Glomerular visceral epithelial cell (primary cell): ENCODE measurements around the gene ERI3.

Source experiments
- DNase-seq: peaks from one replicate; pipeline ENCODE4 v3.0.0-alpha.2; 2016; ENCODE audit errors: extremely low spot score

The ERI3 gene

DNA sequence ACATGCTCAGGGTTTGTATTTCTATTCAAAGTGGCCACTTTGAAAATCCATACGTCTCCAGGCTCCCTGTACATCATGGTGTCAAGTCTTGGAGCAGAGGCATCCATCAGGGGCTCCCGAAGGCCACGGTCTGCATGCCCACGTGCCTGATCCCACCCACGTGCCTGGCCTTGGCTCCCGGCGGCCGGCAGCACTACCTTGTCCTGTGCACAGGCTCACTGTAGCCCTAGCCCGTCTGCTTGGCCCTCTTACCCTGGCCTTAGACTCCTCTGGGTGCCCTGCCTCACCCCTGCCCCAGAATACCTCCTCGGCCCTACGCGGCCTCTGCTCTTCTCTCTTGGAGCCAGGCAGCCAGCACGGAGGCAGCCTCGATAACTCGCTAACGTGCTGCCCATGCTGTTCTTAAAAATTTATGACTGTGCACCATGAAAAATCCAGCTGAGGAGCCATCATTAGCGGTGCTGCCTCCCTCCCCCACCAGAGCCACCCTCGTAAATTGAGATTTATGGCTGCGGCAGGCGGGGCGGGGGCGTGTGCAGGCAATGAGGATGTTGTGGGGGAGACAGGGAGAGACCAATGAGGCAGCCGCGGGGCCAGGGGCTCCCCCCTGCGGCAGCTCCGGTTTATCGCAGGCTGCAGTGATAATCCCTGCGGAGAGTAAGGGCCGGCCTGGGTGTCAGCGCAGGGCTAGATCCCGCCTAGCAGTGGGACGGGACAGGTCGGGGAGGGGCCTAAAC, 117.2 kb downstream of the ERI3 start:
- no peak for DNase-seq

DNA sequence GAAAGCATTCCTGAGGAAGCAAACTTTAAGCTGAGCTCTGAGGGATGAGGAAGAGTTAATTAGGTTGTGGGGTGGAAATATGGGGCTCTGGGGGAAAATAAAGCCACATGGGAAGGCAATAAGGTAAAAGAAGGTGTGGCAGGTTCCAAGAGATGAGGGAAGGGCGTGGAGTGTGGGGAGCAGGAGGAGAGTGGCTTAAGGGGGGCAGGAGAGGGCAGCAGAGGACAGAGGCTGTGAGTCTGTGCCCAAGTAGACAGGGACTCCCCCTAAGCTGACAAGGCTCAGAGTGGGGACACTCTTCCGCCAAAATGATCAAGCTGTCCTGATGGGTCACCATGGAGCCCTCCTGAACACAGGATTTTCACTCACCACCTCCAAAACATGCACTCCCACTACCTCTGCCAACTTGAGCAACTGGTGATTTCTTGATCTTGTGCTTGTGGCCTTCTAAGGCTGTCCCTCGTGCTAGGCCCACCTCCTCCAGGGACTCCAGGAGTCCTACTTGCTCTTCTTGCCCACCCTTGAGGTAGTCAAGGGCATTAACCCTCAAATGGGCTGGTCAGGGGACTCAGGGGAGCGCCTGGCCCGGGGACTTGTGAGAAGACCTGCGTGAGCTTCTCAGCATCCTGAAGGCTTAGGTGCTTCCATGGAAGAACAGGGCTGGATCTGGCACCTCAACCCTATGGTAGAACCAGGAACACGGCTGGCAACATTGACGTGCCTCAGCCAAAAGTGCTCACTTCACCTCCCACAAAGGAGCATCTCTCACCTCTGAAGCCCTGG, 118.4 kb downstream of the ERI3 start:
- DNase-seq = no peak

DNA sequence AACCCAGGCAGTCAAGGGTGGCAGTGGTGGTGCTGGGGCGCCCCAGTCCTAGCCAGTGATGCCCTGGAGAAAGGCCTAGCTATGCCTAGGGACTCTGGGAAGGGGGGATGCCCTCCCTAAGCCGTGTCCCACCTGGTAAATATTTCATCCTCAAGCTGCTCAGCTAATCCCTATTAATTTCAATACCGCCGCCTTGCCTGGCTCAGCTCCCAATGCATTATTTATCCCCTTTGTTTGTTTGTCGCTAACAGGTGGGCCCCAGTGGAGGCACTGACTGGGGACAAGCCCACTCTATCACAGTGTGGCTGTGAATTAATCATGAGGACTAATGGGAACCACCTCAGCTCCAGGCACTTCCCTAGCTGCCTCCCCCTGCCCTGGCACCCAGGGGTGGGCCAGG, 119.2 kb downstream of the ERI3 start:
- no peak for DNase-seq

DNA sequence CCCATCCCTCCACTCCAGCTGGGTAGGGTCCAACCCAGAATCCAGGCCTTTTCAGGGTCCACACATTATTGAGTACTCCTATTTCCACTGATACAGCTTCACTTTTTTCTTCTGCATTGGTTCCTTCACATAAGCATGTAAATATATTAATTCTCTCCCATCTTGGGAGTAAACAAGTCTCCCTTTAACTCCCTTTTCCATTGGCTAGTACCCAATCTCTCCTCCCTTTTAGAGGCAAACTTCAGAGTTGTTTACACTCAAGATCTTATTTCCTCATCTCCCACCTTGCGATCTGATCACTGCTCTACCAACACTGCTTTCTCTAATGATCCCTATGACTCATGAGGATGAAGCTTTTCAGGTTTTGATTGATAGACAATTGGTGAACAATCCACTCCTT, 121.5 kb downstream of the ERI3 start:
- DNase-seq = no peak

DNA sequence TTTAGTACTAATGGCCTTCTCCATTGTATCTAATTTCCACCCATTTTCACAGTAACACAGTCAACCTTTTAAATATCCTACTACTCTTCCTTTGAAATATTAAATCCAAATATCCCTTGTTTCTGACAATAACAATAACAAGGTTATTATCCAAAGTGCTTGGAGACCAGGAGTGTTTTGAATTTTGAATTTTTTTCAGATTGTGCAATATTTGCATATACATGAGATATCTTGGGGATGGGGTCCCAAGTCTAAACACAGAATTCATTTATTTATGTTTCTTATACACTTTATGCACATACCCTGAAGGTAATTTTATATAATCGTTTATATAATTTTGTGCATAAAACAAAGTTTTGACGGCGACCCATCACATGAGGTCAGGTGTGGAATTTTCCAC, 124.3 kb downstream of the ERI3 start:
- no peak for DNase-seq

DNA sequence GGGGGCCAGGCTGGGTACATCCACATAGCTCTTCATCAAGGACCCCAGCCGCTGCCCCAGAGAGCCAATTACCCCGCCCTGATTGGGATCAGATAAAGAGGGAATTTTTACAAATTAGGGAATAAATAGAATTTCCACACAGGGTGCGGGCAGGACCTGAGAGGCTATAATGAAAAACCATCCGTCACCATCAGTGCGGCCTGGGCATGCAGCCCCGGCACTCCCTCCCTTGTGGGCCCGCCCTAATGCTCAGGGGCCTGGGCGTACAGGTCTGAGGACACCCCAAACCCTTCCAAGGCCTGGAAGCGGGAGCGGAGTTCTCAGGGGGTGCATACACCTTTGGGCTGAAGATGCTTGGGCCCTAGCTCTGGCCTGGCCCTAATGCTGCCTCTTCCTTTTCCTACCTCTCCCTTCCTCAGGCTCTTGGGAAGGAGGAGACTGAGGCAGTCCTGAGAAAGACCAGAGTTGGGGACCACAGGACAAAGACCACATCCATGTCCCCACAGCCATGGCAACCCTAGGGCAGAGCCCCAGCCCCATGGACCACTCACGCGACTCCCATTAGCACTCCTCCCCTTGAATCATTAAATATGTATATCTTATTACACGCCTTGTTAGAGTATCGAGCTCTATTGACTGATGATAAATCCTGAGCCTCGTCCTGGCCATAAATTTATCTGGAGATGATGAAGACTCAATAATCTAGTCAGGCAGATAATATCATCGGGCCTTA, 125.5 kb downstream of the ERI3 start:
- no peak for DNase-seq

DNA sequence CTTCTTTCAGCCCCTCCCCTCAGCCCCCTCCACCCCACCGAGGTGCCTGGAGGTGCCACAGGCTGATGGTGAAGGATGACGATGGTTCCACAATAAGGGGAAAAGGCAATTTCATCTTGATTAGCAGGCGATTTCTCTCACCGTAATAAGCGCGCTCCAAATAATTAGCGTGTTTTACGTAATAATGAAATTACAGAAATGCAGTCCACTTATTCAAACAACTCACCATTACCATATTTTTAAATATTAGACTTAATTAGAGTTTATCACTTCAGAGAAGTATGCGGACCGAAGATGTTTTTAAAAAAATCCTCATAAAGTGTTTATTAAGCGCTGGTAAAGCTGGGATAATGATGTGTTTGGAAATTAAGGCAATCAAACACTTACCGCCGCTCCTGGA, 126.8 kb downstream of the ERI3 start:
- no peak for DNase-seq

DNA sequence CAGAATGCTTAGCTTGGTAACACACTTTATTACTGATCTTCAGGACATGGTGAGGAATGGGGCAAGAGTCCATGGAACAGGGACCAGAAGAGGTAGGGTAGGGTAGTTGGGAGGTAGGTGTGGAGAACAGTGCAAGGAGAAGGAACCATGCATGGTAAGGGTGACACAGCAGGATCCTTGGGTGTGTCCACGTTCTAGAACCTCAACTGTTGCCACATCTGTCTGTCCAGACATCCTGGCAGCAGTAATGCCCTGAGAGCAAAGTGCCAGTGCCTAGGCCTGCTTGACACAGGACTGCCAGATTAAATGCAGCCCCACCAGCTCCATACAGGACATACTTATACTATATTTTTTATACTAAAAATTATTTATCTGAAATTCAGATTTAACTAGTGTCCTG, 127.8 kb downstream of the ERI3 start:
- DNase-seq = no peak

DNA sequence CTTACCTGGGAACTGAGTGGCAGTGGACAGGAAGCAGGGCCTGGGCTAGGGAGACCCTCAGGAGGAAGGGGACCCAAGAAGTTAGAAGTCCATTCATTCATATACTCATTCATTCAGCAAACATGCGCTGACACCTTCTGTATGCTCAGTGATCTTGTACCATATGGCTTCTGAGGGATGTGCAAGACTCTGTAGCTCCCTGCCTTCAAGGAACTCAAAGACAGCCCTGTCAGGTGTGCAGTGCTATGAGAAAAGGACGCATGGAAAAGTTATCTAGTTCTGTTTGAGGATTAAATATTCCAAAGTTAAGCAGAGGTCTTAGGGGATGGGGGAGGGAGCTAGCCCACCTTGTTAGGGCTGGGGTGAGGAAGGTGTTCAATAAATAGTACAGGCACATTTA, 129.3 kb downstream of the ERI3 start:
- DNase-seq = no peak

DNA sequence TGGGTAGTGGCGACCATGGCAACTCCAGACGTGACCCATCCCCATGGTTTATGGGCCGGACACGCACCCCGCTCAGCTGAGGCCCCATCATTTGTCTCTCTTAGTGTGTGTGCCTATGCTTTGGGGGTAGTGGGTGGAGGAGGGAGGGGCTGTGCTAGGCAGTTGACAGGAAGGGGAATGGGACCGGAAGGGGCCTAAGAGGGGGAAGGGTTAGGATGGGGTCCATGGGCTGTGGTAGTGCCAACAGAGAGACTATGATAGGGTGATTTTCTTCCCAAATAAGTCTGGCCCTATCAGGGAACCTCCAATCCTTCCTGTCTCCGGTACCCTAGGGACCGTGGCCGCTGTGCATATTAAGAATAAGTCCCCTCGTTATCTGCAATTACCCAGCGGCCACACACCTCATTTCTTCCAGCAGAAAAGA, 131.9 kb downstream of the ERI3 start:
- DNase-seq = no peak

DNA sequence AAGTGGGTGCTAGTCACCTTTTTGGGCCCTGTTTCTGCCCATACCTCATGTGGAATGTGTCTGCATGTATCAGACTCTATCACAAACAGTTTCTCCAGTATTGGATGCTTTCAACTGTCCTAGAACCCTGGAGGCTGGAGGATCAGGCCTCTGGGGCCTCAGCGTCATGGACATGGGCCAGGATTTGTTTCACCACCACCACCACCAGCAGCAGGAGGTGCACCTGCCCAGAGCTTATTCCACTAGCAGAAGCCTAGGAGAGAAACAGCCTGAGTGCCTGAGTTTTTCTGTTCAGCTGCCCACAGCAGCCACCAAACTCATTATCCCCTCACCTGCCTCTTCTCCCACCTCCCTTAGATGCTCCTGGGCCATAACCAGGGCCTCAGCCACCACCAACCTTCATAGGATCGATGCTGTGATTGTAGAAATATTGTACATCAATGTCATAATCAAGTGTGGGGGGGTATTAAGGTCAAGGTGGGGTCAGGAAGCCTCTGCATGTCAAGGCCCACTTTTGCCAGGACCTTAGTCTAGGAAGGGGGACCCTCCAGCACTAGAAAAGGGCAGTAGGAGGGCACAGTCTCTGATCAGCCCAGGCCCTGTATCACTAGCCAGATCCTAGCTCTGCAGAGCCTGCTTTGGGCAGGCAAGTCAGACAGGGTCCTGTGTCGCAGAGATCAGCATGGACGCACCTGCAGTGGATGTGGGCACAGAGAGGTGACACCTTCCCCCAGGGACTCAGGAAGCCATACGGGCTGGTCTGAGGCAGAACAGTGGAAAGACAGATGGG, 132.5 kb downstream of the ERI3 start:
- no peak for DNase-seq

DNA sequence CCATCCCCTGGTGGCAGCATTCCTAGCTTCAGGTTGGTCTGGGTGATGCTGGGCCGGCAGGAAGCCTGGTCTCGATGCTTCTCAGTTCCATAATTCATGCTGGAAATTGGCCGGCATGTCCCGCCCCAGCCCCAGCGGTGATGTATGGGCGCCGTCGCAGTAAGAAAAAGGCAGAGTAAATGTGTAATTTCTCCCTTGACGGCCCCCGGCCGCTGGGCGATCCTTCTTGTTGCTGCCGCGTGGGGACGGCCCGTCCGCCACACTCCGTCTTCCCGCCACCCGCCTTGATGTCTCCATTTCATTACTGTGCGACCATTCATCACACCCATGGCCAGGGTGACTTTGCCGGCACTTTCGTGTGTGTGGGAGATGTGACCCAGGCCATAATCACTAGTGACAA, 133.3 kb downstream of the ERI3 start:
- no peak for DNase-seq

DNA sequence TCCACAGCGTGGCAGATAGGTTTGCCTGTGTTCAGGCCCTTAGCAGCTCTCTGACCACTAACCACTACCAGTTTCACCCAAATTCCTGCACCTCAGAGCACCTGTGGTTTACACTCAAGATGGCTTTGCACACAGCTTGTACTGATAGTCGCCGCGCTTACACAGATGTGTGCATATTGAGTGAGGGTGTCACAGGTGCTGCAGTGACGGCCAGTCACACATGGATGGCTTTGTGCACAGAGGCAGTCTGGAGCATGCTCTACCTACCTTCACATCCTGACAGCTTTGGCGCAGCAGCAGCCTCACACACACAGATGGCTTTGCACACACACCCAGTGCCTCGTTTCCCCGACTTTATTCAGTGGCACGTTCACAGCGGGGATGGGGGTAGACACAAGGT, 134.3 kb downstream of the ERI3 start:
- DNase-seq = no peak

DNA sequence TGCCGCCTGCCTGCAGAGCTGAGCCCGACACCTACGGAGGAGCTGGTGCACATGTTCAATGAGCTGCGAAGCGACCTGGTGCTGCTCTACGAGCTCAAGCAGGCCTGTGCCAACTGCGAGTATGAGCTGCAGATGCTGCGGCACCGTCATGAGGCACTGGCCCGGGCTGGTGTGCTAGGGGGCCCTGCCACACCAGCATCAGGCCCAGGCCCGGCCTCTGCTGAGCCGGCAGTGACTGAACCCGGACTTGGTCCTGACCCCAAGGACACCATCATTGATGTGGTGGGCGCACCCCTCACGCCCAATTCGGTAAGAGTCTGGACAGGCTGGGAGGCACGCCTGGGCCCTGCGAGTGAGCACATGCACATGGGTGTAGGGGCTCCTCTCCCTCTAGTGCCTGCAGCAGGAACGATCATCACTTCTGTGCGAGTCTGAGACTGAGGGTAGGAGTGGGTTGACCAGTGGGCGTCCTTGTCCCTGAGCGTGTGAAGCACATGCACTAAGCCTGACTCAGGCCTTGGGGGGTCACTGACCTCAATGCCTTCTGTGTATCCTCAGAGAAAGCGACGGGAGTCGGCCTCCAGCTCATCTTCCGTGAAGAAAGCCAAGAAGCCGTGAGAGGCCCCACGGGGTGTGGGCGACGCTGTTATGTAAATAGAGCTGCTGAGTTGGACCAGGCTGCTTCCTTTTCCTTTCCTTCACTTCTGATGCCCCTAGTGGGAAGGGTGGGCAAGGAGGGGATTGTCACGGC, 134.9 kb downstream of the ERI3 start:
- no peak for DNase-seq

DNA sequence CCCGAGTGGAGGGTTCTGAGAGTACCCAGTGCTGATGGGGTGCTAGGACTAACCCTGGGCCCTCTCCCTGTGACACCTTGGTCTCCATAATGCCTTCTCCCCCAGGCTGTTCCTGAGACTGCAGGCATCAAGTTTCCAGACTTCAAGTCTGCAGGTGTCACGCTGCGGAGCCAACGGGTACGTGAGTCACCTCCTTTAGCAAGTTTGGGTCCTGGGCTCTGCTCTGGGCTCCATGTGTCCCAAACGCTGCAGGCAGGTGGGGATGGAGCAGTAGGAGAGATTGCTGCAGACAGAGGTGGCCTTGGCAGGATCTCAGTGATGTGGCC, 135.8 kb downstream of the ERI3 start:
- no peak for DNase-seq

DNA sequence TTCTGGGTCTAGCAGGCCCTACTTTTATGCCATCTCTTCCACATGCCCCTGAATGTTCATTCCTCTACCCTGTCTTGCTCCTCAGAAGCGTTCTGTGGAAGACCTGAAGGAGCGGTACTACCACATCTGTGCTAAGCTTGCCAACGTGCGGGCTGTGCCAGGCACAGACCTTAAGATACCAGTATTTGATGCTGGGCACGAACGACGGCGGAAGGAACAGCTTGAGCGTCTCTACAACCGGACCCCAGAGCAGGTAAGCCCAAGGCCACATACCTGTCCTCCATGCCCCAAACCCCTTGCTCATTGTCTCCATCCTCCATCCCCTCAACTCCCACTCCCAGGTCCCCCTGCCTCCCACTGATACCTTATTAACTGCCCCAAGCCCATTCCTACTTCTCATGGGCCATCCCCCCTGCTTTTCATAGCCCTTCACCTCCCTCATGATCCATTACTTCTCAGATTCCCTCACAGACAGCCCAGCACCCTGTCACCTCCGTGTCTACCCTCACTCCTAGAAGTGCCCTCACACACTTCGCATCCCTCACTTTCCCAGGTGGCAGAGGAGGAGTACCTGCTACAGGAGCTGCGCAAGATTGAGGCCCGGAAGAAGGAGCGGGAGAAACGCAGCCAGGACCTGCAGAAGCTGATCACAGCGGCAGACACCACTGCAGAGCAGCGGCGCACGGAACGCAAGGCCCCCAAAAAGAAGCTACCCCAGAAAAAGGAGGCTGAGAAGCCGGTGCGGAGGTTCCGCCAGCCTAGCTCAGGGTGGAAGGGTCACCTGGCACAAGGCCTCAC, 136.4 kb downstream of the ERI3 start:
- DNase-seq = no peak

DNA sequence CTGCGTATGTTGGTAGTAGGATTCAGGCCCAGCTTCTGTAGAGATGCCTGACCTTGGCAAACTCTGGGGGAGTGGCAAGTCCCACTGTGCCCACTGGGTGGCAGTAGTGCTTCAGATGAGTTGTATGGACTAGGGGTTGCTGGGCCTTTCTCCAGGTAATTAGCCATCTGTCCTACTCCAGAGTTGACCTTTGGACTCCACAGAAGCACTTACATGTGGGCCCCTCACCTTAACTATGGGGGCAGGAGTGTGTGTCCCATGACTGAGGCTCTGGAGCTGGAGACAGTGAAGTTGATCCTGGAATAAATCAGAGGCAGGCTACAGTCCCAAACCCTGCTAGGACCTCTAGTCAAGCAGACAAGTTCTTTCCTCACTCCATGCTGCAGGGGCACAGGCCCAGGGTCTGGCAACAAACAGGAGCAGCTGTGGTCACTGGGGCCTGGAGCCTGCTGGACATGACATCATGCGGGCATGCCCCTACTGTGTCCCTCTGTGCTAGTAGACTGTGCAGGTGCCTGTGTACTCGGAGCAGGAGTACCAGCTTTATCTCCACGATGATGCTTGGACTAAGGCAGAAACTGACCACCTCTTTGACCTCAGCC, 137.1 kb downstream of the ERI3 start:
- peak; percentile 72 for DNase-seq

DNA sequence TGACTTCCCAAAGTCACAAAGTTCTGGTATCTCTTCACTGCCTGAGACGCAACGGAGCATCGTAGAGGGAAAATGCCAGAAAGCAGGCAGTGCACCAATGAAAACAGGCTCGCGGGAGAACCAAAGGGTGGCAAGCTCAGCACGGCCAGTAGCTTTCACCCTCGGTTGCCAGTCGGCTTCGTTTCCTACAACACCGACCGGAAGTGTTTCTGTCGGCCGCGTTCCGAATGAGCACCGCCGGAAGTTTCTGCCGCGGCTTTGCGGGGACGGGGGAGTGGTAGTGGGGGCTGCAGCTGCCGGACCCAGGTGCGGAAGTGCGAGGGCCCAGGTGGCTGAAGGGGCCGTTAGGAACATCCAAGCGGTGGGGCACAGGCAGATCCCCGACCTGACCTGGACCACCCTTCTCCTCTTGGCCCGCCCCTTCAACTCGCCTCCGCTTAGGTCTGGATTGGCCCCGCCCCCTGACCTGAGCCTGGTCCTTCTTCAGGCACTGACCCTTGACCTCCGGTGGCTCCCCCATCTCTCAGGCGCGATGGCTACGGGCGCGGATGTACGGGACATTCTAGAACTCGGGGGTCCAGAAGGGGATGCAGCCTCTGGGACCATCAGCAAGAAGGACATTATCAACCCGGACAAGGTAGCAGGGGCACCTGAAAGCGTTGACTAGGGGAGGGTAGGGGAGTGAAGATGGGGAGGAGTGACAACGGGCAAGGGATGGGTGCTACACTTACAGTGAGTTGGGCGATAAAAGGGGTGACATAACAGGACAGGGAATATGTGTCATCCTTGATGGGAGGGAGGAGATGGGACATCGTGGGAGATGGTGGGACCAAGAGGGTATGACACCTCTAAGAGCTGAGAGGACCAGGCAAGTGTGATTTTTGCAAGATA, 141.6 kb downstream of the ERI3 start, which contains the start of gene DMAP1:
TSS of gene DMAP1 (plus strand) at position 250 of the 891 bp plus-strand sequence. CDS start at position 533, 283 bp downstream.
- DNase-seq = peak; percentile 86
